GM21737 (cell line): ENCODE measurements around the gene TMEM190.

ENCODE experiments used
- ATAC-seq: cut with Tn5 transposase; IDR thresholded peaks from one replicate; pipeline ENCODE4 v1.9.1; 2021; ENCODE audit warnings: mild to moderate bottlenecking, moderate library complexity; ENCODE audit not compliant: unreplicated experiment

The TMEM190 gene

DNA sequence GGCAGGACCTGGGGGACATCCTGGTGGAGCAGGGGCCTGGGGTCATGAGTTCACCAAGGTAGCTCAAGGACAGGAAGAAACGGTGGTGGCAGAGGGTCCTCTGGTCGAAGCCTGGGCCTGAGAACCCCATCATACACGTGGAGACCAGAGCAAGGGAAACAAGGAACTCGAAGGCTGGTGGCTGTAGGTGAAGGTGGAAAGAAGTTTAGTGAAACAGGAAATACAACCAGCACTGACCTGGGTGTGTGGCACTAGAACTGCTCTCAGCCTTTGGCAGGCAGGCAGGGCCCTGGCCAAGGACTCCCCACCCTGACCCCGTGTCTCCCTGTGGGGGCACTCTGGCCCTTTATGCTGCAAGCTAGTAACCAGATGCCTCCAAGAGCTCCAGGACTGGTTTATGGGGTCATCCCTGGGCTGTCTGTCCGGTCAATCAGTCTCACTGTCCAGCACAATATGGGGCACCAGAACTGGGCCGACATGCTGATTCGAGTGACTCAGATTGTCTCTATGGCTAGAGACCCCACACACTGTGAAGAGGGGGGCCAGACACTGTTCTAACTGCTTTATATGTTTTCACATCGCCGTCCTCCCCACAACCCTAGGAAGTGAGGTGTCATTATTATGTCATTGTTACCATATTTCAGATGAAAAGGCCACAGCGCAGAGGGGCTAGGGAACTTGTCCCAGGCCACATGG is 25.9 kb upstream of the TMEM190 start:
- no peak for ATAC-seq

DNA sequence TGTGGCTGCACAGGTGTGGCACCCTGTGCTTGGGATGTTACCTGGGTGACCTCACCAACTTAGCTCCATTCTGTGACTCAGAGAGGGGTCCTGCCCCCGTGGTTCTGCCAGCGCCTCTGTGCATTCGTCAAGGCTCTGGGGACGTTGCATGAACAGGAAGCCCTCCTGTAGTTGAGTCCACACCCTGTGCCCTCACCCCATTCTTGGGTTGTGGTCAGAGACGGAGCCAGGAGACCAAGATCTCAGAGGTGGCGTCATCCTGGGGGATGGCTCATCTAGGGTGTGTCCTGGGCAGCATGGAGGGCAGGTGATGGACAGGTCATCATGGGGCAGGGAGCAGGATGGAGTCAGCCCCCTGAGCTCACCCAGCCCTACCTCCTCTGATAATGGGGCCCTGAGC is 24.6 kb upstream of the TMEM190 start:
- no peak for ATAC-seq

DNA sequence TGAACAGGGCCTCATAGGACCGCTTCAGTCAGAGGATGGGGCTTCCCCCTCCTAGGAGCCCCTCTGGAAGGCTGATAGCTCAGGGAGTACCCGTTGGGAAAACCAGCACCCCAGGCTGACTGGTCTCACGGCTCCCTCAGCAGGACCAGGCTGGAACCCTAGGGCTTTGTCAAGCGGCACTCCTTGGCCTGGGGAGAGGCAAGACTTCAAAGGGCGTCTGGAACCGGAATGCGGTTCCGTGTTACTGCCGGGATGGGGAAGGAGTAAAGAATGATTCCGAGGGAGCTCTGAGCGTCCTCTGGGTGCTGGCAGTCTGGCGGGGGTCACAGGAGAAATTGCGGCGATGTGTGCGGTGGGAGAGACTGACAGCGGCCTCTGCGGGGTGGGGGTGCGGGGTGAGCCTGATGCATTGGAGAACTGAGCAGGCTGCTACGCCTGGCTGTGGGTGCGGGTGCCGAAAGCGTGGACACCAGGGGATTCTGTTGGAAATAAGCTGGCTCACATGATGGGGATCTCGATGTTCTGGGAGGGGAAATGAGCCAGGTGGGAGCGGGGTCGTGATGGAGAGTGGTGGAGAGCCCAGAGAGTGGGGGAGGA is 24.0 kb upstream of the TMEM190 start:
- ATAC-seq, result no peak

DNA sequence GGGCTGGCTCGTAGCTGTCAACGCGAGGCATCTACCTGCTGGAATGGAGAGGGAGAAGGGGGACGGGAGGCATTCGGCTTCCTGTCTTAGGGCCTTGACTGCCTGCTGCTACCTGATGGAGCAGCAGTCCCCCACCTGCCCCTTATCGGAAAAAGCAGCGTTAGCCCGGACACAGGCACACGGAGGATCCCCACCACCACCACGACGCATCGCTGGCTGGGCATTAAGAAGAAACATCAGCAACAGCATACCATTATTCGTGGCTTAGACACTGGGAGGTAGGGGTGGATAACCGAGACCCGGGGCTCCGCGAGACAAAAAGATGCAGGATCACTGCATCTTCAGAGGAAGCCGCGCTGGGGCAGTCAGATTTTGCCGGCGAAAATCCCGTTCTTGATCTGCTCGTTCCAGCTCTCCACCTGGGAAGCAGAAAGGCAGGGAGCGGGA is 23.2 kb upstream of the TMEM190 start:
- ATAC-seq, result no peak

DNA sequence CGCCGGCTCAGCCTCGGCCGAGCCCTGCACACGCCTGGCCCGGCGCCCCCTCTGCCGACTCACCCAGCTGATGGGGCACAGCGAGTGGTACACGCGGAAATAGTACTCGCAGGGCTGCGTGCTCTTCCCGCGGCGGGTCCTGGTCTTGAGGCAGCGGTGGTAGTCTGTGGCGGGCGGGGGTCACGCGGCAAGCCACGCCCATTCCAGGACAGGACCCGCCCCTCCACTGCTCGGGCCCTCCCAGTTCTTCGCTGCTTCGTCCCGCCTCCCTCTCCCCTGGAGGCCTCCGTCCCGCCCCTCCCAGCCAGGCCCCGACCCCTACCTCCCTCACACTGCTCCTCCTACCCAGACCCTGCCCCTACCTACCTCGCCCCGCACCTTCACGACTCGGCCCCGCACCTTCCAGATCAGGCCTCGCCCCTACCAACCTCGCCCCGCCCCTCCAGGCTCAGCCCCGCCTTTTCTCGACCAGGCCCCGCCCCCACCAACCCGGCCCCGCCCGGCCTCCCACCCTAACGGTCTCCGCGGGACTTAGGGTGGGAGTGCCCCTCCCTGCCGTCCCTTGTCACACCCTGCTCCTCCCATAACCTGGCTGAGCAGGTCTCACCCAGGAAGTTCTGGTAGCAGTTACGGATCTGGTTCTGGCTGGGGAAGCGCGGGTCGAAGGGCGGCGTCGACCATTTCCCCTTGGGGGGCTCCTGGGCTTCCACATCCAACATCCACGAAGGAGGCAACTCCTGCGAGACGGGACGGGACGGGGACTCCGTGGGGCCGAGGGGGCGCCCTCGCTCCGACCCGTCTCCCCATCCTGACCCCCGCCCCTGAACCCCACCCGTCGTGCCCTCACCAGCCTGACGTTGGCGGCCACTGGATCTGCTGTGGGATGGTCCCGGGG is 22.6 kb upstream of the TMEM190 start:
- ATAC-seq, result no peak

DNA sequence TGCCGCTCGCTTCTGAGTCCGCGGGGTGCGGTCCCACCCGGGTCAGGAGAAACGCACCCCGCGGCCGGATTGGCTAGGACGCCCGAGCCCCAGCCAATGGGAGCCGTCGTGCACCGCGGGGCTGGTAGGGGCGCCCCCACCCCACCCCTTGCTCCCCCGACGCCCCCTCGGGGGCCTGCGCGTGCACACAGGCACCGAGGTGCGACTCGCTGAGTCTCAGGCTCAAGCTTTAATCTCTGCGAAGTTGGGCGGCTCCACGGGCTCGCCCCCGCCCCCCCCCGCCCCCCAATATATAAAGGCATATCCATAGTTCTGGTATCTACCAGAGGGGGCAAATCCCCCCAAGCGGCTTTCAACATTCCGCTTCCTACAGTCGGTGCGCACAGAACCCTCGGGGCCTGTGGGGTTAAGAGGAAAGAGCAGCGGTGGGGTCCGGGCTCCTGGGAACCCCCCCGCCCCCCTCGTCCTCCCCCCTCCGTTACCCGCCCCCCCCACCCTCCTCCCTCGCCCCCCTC is 21.9 kb upstream of the TMEM190 start, which contains the start of gene COX6B2:
TSS of gene COX6B2 (minus strand) at position 22 of the 515 bp plus-strand sequence. CDS start 198 bp downstream, outside the sequence.
- ATAC-seq, result no peak

DNA sequence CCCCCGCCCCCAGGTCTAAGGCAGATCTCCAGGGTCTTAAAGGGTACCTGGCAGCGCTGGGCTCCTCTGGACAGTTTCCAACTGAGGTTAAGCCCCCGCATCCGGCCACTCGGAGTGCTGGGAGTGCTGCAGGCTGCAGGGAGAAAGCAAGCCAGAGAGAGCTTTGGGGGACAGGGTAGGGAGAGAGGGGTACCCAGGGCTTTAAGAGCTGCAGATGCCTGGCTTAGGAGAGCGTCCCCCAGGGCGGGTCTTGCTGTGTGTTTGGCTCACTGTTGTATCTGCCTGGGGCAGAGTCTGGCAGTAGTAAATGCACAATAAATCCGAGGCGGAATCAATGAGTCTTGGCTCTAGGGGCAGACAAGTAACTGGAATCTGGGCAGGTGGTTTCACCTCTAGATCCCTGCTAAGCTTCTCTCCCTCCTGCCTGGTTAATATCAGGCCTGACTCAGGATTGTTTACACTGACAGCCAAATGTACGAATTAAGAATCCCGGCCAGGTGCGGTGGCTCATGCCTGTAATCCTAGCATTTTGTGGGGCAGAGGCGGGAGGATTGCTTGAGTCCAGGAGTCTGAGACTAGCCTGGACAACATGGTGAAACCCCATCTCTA is 21.3 kb upstream of the TMEM190 start:
- no peak for ATAC-seq

DNA sequence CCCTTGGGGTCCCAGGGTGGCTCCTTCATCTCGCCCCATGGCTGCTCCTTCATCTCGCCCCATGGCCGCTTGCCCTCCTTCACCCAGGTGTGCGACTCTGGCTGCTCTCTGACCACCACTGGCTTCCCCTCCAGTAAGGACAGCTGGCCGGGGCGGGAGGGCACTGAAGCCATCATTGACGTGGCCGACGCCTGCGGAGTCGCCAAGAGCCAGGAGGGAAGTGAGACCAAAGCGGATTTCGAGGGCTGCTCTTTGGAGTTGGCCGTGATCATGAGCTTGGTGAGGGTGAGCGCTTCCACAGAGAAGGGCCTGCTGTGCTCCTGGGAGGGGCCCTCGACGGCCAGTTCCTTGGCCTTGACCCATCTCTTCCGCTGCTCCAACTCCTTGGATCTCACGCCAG is 18.1 kb upstream of the TMEM190 start:
- no peak for ATAC-seq

DNA sequence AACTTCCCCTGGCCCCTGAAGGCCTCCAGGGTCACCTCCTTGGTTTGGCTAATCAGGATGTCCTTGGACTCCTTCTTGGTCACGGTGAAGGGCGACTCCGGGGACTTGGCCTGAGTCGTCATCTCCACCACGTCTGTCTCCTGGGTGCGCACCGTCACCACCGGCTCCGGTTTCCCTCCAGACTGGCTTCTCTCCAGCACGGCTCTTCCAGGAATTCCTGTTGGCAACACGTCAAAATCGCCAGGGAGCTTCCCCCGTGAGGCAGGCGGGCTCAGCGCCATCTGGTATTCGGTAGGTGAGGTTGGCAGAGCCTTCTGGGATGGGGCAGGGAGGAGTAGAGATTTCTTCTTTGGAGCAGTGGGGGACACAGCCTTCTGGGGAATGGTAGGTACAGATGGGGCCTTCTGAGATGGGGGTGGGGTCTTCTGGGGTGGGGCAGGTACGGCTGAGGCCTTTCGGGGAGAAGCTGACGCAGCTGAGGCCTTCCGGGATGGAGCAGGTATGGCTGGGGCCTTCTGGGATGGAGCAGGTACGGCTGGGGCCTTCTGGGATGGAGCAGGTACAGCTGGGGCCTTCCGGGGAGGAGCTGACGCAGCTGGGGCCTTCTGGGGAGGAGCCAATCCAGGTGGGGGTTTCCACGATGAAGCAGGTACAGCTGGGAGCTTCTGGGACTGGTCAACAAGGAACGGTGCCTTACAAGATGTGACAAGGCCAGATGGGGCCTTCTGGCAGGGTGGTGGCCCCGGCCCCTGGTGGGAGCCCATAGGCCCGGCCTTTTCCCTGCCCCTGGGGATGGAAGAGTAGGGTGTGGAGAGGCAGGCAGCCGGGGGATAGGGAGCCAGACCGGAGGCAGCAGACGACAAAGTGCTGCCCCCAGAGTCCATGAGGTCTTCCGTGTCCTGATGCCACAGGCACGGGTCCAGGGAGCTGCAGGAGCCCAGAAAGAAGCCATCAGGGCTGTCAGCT is 17.4 kb upstream of the TMEM190 start:
- no peak for ATAC-seq

DNA sequence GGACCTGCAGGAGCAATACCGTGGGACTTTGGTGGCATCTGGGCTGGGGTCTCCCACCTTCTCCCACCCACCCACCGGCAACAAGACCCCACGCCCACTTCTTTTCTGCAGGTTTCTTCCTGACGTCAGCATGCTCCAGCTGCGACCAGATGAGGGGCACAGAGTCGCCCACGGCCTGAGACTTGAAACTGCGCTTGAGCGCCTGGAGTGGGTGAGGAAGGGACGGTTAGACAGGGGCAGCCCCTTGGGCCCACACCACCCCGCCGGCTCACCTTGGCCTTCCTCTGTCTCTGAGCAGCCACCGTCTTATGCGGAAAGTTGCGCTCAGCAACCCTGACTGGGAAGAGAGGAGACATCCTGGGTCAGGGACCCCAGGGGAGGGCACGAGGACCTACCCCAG is 15.7 kb upstream of the TMEM190 start:
- no peak for ATAC-seq

DNA sequence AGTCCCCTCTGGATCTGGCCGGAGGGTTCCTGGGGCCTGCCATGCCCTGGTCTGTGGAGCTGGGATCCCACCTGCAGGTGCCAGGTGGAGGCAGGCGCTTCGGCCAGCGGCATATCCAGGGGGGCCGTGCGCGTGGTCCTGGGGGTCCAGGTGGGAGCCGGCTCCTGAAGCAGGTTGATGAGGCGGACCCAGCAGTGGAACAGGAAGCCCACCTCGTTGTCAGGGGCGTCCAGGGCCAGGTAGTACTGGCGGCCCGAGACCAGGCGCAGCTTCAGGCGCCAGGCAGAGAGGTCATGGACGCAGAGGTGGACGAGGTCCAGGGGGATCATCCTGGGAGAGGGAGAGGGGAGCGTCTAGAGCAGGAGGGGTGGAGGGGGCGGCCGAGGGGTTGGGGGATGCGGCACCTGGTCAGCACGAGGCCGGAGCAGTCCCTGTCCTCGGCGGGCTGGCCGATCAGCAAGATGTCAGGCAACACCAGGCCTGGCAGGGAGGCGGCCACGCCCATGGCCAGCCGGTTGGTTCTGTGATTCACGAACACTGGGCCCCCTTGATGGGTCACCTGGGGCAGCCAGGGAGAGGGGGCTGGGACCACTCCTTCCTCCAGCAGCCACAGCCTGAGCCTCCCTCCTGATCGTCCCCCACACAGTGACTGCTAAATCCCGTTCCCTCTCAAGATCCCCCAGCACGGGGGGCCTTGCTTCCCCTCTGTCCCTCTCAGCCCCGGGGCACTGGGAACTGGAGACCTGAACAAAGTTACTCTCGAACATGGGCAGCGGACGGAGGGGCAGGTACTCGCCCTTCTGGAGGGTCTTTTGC is 14.2 kb upstream of the TMEM190 start:
- no peak for ATAC-seq

DNA sequence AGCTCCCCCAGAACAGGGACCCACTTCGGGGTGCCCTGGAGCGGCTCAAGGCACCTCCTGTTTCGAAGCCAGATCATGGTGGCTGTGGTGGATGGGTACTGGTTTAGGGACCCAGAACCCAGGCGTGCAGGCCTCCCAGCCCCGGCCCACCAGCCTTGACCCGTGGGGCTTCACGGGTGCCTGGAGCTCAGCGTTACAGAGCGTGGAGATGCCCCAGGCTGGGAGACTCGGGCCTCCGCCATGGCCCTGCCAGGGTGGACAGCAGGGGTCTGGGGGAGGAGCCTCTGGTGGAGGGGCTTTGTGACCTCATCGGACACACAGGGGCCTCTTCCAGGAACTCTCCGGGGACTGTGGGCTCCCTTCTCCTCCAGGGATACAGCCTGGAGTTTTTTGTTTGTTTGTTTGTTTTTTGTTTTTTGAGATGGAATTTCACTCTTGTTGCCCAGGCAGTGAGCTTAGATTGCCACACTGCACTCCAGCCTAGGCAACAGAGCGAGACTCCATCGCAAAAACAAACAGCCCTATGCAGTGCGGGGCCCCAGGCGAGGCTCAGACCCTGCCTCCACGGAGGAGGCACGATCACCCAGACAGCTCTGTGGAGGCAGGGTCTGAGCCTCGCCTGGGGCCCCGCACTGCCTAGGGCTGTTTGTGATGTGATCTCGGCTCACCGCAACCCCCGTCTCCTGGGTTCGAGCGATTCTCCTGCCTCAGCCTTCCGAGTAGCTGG is 13.5 kb upstream of the TMEM190 start, which contains the start of gene GARIN5B:
TSS of gene GARIN5B (minus strand) at position 271 of the 727 bp plus-strand sequence. CDS start at position 77, 194 bp downstream.
- no peak for ATAC-seq

DNA sequence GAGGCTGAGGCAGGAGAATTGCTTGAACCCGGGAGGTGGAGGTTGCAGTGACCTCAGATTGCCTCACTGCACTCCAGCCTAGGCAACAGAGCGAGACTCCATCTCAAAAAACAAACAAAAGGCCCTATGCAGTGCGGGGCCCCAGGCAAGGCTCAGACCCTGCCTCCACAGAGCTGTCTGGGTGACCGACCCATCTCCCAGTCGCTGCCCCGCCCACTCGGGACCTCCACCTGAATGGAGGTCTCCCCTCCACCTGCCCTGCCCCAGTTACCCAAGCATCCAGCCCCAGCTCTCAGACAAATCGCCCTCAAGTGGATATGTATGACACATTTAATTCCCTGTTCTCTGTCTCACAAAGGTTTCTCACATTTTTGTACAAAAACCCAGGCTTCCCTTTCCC is 11.4 kb upstream of the TMEM190 start:
- ATAC-seq, result no peak

DNA sequence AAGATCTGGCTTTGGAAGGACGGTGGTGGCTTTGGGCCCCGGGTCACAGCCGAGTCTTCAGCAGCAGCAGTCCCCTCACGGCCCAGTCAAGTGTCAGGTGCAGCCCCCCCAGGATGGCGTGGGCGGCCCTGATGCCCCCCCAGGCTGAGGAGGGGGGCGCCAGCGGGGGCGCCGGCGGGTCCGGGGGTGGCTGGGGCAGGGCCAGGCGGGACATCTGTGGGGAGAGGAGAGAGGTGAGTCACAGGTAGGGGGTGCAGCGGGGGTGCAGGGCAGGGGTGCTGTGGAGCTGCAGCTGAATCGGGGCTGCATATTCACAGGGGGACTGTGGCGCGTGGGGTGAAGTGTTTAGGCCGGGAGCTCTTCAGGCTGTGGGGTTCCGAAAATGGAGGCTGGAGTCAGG is 10.7 kb upstream of the TMEM190 start:
- no peak for ATAC-seq

DNA sequence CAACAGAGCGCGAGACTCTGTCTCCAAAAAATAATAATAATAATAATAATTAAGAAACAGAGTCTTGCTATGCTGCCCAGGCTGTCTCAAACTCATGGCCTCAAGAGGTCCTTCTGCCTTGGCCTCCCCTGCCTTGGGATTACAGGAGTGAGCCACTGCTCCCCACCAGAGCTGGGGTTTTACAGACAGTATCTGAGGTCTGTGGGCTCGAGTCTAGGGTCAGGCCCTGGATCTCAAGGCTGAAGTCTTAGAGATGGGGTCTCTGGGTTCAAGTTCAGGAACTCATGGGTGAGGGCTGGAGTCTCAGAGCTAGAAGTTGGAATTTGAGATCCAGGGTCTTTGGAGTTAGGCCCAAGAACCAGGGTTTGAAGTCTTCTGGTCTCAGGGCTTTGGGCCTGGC is 9.8 kb upstream of the TMEM190 start:
- no peak for ATAC-seq

DNA sequence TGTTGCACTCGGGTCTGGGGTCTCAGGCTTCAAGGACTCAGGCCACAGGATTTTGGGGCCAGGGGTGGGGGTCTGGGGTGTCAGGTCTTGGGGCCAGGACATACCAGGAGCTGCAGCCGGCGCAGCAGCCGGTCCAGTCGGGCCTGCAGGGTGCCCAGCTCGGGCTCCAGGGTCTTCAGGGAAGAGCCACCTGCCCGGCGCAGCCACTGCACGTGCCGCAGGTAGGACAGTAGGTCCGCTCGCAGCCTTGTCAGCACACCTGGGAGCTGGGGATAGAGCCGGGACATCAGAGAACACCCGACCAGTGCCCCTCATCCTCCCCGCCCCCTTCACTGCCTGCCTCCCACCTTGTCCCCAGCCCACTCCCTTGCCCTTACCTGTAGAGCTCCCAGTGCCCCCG is 8.5 kb upstream of the TMEM190 start:
- ATAC-seq, result no peak

DNA sequence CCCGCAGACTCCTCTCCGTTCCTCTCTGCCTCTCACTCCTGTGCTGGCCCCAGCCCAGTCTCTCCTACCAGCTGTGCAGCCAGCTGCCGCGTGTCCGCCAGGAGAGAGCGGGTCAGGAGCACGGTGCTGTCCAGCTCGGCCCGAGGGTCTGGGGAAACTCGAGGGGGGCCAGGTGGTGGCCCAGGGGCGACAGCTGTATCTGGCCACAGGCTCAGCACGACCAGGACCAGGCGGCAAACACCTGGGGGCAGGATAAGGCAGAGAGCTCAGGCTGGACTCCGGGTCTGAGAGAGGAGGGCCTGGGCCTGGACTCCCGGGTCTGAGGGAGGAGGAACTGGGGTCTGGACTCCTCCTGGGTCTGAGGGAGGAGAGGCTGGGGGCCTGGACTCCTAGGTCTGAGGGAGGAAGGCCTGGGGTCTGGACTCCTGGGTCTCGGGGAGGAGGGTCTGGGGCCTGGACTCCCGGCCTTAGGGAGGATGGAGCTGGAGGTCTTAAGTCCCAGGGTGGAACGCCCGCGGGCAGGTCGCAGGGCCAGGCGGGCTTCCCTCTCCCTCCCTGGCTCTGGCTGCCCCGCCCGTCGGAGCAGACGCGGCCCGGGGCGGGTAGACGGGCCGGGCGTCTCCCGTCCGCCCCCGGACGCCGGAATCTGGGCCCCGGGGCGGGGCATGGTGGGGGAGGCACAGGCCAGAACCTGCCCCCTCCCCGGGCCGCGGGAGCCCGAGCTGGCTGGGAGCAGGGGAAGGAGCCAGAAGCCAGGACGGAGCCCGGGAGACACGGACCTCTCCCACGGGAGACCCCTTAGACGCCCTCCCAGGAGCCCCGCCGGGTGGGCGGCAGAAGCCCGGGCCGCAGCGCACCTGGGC is 7.7 kb upstream of the TMEM190 start:
- no peak for ATAC-seq
